GM18526 (cell line): ENCODE data around the gene SPOCK2.

Experiments
- POLR2A ChIP-seq: IDR thresholded peaks from 3 replicates; pipeline ENCODE4 v1.6.1; 2011; ENCODE audit not compliant: insufficient read length; ENCODE audit errors: extremely low read depth

Gene SPOCK2

GRCh38 chr10:72039377-72039776 is 49.0 kb downstream of the SPOCK2 start:
- no peak for TF ChIP-seq POLR2A

GRCh38 chr10:72038458-72039001 is 49.8 kb downstream of the SPOCK2 start:
- TF ChIP-seq POLR2A = no peak

- TF ChIP-seq POLR2A = no peak
These were observed 50.5 kb downstream of the SPOCK2 start for GRCh38 chr10:72037811-72038210.

DNA sequence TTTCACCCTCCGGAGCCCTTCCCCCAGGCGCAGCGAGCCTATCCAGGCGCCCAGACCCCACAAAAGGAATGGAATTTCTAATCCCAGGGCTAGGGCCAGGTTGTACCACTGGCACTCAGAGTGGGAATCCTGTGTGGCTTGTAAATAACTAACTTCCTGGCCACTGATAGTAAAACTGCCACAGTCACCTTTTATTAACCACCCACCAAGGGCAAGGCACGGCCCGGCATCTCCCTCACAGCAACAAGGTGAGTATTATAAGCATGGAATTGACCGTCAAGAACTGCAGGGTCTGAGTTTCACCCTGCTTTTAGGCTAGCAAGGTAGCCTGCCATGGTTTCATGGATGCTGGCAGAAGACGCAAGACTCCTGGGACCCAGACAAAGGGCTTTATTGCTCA is 51.1 kb downstream of the SPOCK2 start:
- no peak for TF ChIP-seq POLR2A

GRCh38 chr10:72035252-72035887 is 53.0 kb downstream of the SPOCK2 start:
- no peak for TF ChIP-seq POLR2A

- no peak for TF ChIP-seq POLR2A
These were observed 53.6 kb downstream of the SPOCK2 start for GRCh38 chr10:72034761-72035160.

- no peak for TF ChIP-seq POLR2A
These were observed 54.3 kb downstream of the SPOCK2 start for GRCh38 chr10:72034040-72034499.

GRCh38 chr10:72031706-72032105 is 56.6 kb downstream of the SPOCK2 start:
- no peak for TF ChIP-seq POLR2A

DNA sequence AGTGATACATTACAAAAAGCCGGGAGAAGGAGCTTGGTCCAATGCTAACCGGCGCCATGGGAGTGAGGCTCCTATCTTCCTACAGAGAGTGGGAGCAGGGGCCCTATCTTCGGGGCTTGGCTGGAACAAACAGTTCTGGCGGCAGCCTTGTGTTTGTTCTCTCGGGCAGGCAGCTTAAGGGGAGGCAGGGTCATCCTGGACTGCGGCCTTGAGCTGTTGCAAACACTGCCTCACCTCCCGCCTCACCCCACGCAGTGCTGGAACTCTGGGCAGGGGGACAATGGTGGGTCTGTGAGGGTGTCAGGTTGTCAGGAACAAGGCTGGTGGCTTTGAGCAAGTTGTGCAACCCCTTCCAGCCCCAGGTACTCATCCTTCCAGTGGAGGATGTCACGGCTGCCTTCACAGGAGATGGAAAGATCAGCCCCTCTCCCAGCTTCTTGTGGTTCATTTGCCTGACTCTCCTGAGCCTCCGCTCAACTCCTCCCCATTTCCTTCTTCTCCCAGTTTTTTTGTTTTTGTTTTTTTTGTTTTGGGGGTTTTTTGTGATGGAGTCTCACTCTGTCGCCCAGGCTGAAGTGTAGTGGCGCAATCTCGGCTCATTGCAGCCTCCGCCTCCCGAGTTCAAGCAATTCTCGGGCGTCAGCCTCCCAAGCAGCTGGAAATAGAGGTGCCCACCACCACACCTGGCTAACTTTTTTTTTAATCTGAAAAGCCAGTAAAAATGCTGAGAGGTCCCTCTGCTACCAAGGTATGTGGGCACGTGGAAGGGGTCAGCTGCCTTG is 57.4 kb downstream of the SPOCK2 start:
- TF ChIP-seq POLR2A = no peak

DNA sequence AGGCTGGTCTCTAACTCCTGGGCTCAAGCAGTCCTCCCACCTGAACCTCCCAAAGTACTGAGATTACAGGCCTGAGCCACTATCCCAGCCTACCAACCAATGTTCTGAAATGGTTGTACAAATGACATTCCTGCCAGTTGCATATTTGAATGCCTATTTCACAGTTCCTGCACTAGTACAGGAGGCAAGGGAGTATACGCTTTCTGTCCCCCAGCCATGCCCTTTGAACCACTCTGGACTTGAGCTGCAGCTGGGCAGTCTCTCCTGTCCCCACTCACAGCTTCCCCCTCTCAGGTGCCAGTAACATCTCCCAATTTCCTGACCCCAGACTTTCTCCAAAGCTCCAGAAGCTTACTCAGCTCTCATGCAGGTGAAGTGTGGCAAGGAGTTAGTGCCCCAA is 58.9 kb downstream of the SPOCK2 start:
- TF ChIP-seq POLR2A = no peak

GRCh38 chr10:72027498-72027897 is 60.9 kb downstream of the SPOCK2 start:
- TF ChIP-seq POLR2A = no peak

DNA sequence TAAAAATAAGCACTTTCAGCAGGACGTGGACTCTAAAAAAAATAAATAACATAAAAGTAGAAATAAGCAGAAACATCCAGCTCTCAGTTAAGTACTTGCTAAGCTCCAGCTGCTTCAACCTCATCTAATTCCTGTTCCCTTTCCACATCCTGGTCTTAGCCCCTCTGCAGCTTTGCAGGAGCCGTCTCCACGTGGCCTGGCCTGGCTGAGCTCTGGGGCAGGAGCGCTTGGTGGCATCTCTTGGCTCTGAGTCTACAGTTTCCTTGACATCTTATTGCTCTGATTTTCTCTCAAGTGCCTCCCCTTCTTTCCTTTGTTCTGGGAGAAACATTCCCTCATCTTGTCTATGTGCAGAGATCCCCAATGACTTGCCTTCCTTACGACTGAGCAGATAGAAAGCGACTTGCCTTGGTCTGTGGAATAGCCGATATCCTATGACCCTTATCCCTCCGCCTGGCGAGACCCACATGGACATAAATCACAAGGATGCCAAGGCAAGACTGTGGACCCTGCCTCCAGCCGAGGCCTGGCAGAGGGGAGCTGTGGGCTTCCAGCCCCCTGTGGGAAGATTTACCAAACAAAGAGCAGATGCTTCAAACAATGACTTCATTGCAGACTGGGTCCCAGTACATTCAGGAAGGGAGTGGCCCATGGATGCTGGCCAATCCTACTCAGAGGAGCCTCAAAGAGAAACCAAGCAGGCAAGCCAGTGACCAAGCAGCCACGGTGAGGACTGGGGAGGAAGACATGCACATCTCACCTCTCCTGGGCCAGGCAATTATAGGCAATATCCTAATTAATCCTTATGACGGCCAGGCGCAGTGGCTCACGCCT is 61.9 kb downstream of the SPOCK2 start:
- TF ChIP-seq POLR2A = no peak

GRCh38 chr10:72025832-72026231 is 62.5 kb downstream of the SPOCK2 start:
- no peak for TF ChIP-seq POLR2A

- TF ChIP-seq POLR2A = no peak
These were observed 63.0 kb downstream of the SPOCK2 start for GRCh38 chr10:72025400-72025799.

DNA sequence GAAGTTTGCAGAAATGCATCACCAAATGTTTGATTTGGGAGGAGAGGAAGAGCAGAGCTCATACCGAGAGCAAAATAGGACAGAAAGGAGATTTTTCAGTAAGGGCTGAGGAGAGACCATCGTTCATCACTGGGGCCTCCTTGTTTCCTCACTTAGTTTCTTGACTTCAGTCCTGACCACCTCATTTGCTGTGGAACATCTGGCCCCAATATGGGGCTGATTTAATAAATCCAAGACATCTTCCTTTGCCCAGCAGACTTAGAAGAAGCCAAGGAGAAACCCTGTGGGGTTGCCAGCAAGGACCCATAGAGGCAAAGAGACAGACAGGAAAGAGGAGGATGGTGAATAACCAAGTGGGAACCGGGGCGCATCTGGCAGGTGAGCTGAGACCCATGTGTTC is 63.8 kb downstream of the SPOCK2 start:
- no peak for TF ChIP-seq POLR2A
